SK-N-MC (cell line): ENCODE results near the gene RAMP1.
"Not testable (repeated sequence)": the region's sequence is repeated elsewhere in the genome, so short reads cannot be mapped to it uniquely, and the experiment has no call there.

Experiments
- DNase-seq: peaks from one replicate; pipeline ENCODE4 v3.0.0-alpha.2; 2011; ENCODE audit warnings: low read depth, low spot score
- H3K27ac ChIP-seq: fragments of 200-600 bp; sonication (generic); 2 replicates; pipeline ENCODE4 v1.5.1; 2016; ENCODE audit warnings: mixed run types
- H3K36me3 ChIP-seq: fragments of 200-600 bp; sonication (generic); 2 replicates; pipeline ENCODE4 v1.6.1; 2017; ENCODE audit warnings: antibody characterized with exemption, low read length, mixed read lengths; ENCODE audit not compliant: insufficient read depth
- H3K4me3 ChIP-seq: fragments of 200-600 bp; sonication (generic); 2 replicates; pipeline ENCODE4 v1.5.1; 2016
- H3K9ac ChIP-seq: fragments of 200-600 bp; sonication (generic); 2 replicates; pipeline ENCODE4 v1.8.0; 2017; ENCODE audit warnings: mixed run types, mixed read lengths; ENCODE audit not compliant: insufficient read length
- H3K9me3 ChIP-seq: fragments of 200-600 bp; sonication (generic); 2 replicates; pipeline ENCODE4 v1.6.1; 2017; ENCODE audit warnings: low read depth, mild to moderate bottlenecking, antibody characterized with exemption, low read length, moderate library complexity, mixed read lengths
- EZH2 ChIP-seq: fragments of 200-600 bp; sonication (generic); IDR thresholded peaks from one replicate; pipeline ENCODE4 v1.6.1; 2017; ENCODE audit warnings: antibody characterized with exemption
- FOXP2 ChIP-seq: optimal IDR thresholded peaks from 2 replicates; pipeline ENCODE3; 2011; ENCODE audit warnings: mild to moderate bottlenecking, moderate library complexity; ENCODE audit not compliant: insufficient read depth; ENCODE audit errors: extremely low read length, control extremely low read depth
- POLR2AphosphoS5 ChIP-seq: IDR thresholded peaks from 2 replicates; pipeline ENCODE4 v1.6.1; 2012; ENCODE audit warnings: mild to moderate bottlenecking, low read depth, low read length, borderline replicate concordance

Gene RAMP1

DNA sequence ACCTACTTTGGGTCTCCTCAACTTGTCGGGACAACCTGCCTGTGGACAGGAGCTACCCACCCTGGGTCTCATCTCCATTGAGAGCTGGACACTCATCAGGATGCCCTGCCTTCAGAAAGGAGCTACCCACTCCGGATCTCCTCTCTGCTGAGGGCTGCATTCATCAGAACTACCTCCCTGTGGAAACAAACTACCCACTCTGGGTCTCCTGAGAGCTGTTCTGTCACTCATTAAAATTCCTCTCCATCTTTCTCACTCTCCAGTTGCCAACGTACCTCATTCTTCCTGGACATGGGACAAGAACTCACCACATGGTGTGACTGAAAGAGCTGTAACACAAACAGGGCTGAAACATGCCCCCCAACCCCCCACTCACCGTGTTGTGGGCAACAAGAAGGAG, 84.9 kb downstream of the RAMP1 start:
- Histone ChIP-seq H3K9ac (no peak overlapping the region), H3K9me3 (no peaks in the 10 kb centered on the region), H3K4me3 (no peak overlapping the region), H3K36me3 (no peaks in the 10 kb centered on the region; the same call in 1 of the 2 replicates), H3K27ac (no peak overlapping the region)
- DNase-seq: no peak
- TF ChIP-seq FOXP2 (no peak), POLR2AphosphoS5 (no peak), EZH2 (no peak)

DNA sequence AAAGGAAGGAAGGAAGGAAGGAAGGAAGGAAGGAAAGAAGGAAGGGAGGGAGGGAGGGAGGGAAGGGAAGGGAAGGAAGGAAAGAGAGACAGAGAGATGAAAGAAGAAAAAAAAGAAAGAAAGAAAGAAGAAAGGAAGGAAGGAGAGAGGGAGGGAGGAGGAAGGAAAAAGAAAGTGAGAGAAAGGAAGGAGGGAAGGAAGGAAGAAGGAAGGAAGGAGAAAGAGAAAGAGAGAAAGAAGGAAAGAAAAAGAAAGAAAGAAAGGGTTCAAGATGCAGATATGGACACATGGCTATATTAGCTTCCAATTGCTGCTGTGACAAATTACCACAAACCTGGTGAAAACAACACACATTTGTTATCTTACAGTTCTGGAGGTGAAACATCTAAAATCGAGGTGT, 87.0 kb downstream of the RAMP1 start:
- no peak for TF ChIP-seq EZH2
- TF ChIP-seq FOXP2: no peak
- no peak for TF ChIP-seq POLR2AphosphoS5
- Histone ChIP-seq H3K4me3 (no peak overlapping the region), H3K27ac (peak overlapping the region; percentile 84; the same call in 1 of the 2 replicates), H3K9me3 (no peaks in the 10 kb centered on the region), H3K36me3 (no peaks in the 10 kb centered on the region; the same call in 1 of the 2 replicates), H3K9ac (no peak overlapping the region)
- DNase-seq: no peak

DNA sequence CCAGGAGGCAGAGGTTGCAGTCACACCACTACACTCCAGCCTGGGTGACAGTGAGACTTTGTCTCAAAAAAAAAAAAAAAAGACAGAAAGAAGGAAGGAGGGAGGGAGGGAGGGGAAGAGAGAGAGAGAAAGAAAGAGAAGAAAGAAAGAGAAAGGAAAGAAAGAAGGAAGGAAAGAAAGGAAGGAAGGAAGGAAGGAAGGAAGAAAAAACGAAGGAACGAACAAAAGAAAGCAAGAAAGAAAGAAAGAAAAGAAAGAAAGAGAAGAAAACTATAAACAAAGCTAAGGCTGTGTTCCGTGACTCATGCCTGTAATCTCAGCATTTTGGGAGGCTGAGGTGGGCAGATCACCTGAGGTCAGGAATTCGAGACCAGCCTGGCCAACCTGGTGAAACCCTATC, 91.9 kb downstream of the RAMP1 start:
- not testable (repeated sequence) for DNase-seq, H3K9ac ChIP-seq, H3K36me3 ChIP-seq, H3K9me3 ChIP-seq, H3K4me3 ChIP-seq
- peak overlapping the region; percentile 88 for H3K27ac ChIP-seq

DNA sequence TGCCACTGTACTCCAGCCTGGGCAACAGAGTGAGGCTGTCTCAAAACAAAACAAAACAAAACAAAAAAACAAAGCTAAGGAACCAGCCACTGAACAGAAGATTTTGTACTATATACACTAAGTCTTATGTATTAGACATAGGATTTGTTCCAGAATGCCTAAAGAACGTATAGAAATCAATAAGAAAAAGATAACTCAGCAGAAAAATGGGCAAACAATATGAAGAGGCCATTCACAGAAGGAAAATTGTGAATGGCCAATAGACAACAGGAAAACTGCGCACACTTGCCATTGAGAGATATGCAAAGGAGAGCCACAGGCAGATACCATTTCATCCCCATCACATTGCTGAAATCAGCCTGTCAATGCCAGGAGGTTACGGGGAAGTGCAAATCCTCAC, 92.5 kb downstream of the RAMP1 start:
- Histone ChIP-seq H3K27ac (peak overlapping the region; percentile 88), H3K4me3 (no peak overlapping the region), H3K36me3 (no peaks in the 10 kb centered on the region), H3K9me3 (no peaks in the 10 kb centered on the region), H3K9ac (no peak overlapping the region)
- TF ChIP-seq FOXP2 (no peak), EZH2 (no peak), POLR2AphosphoS5 (no peak)
- DNase-seq: no peak

DNA sequence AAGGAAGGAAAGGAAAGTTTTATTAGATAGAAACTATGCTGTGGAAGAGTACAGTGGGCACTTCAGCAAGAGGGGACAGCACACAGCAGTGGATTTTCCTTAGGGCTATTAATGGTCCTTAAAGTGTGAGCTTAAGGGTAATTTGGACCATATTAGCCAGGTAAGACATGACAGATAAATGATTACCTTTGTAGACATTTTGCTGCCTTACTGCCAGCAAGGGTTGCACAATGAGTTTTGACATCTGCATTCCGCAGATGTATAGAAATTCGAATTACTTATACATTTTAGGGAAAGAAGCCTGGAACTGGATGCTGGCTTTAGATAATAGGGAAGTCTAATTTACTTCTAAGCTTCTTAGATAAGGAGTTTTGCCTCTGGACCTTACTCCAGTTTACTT, 93.4 kb downstream of the RAMP1 start:
- peak; percentile 95 for DNase-seq
- Histone ChIP-seq H3K27ac (peak overlapping the region; percentile 88), H3K9ac (no peak overlapping the region), H3K4me3 (no peak overlapping the region), H3K9me3 (no peaks in the 10 kb centered on the region), H3K36me3 (no peaks in the 10 kb centered on the region)
- TF ChIP-seq FOXP2 (no peak), EZH2 (no peak), POLR2AphosphoS5 (peak; percentile 56; the same call in 1 of the 2 replicates)

DNA sequence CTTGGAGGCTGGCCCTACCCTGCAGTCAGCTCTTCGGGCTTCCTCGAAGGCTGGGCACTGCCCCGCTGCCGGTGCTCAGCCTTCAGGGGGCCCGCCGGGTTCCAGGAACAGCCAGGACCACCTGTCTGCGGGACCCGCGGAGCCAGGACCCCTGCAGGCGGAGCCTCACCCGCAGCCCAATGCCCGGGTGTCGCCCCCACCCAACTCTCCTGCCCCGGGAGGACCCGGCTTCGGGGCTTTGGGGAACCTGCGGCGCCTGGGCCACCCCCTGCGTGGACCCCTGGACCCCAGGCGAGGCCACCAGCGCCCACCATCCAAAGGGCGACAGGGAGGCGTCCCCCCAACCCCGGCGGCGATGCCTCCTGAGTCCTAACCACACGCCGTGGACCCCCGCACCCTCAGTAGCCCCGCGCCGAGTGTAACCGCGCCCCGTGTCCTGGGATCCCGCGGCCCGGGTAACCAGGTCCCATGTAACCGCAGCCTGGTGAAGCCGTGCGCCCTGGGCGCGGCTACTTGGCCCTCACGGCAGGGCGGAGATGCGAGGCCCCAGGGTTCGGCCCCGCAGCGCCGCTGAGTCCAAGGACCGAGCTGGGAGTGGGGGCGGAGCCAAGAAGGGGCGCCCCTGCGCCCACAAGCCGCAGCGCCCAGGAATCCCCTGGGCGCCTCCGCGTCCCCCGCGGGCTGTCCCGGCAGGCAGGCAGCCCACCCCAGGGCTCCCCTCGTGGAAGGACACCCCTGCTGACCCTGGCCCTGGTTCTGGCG, 96.4 kb downstream of the RAMP1 start:
- no peak overlapping the region for H3K9ac ChIP-seq
- no peaks in the 10 kb centered on the region for H3K9me3 ChIP-seq
- TF ChIP-seq POLR2AphosphoS5: no peak
- TF ChIP-seq EZH2: no peak
- no peak for TF ChIP-seq FOXP2
- H3K27ac ChIP-seq: 0 out of 2 replicates have a peak overlapping the region, but pooled peaks have one; percentile 68
- H3K4me3 ChIP-seq: no peak overlapping the region
- H3K36me3 ChIP-seq: no peaks in the 10 kb centered on the region
- no peak for DNase-seq

DNA sequence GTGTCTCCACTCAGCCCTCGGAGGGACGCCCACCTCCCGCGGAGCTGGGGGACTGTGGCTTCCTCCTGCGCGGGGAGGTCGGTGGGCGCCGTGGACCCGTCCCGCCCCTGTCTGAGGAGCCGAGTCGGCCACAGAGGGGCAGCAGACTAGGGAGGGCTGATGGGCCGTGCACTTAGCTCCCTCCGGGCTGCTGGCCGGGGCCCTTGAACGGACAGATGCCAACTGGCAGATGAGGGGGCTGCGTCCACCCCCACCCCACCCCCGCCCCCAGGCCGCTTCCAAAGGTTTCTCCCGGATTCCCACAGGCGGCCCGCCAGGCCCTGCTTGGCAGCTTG, 96.9 kb downstream of the RAMP1 start:
- no peak for TF ChIP-seq EZH2
- TF ChIP-seq FOXP2: no peak
- TF ChIP-seq POLR2AphosphoS5: no peak
- DNase-seq: no peak
- H3K9me3 ChIP-seq: no peaks in the 10 kb centered on the region
- no peak overlapping the region for H3K27ac ChIP-seq
- no peak overlapping the region for H3K9ac ChIP-seq
- H3K4me3 ChIP-seq: no peak overlapping the region
- H3K36me3 ChIP-seq: no peaks in the 10 kb centered on the region

DNA sequence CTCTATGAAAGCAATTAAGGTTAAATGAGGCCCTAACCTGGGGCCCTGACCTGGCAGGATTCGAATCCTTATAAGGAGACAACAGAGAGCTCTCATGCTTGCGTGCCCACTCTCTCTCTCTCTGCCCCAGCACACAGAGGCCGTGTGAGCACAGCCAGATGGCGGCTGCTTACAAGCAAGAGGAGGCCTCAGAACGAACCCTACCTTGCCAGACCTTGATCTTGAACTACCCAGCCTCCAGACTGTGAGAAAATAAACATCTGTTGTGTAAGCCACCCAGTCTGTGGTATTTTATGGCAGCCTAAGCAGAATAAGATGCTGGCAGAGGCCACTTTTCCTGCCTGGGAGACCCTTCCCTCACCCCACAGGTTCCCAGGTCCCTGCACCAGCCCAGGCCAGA, 102.2 kb downstream of the RAMP1 start:
- no peak for DNase-seq
- no peak overlapping the region for H3K9ac ChIP-seq
- H3K27ac ChIP-seq: no peak overlapping the region
- no peaks in the 10 kb centered on the region for H3K36me3 ChIP-seq
- H3K4me3 ChIP-seq: no peak overlapping the region
- no peak for TF ChIP-seq POLR2AphosphoS5
- TF ChIP-seq FOXP2: no peak
- no peak for TF ChIP-seq EZH2
- H3K9me3 ChIP-seq: peaks cover 2% of the 10 kb centered on the region
